Neural progenitor cell (in vitro differentiated cells): ENCODE data around the gene SUPT3H. TPM values are rescaled to one million over a fixed set of nuclear protein-coding genes. Genes with fewer than 3 reads are reported as not detected.

Experiments
- DNase-seq: peaks from one replicate; pipeline ENCODE4 v3.0.0-alpha.2; 2016; ENCODE audit warnings: low spot score
- H2AFZ ChIP-seq: fragments of 200-600 bp; sonication (generic); replicated peaks from 2 replicates; pipeline ENCODE4 v1.6.1; 2016; ENCODE audit warnings: antibody characterized with exemption
- H3F3A ChIP-seq: fragments of 200-600 bp; sonication (generic); 2 replicates; pipeline ENCODE4 v1.6.1; 2016; ENCODE audit warnings: antibody characterized with exemption, low read depth
- H3K27ac ChIP-seq: fragments of 200-600 bp; sonication (generic); 2 replicates; pipeline ENCODE4 v1.5.1; 2016; ENCODE audit warnings: mild to moderate bottlenecking
- H3K27me3 ChIP-seq: fragments of 200-600 bp; sonication (generic); 2 replicates; pipeline ENCODE4 v1.6.1; 2016; ENCODE audit warnings: mild to moderate bottlenecking, moderate library complexity
- H3K36me3 ChIP-seq: fragments of 200-600 bp; sonication (generic); 2 replicates; pipeline ENCODE4 v1.5.1; 2016
- H3K4me1 ChIP-seq: fragments of 200-600 bp; sonication (generic); 2 replicates; pipeline ENCODE4 v1.6.1; 2016; ENCODE audit warnings: mixed run types
- H3K4me2 ChIP-seq: fragments of 200-600 bp; sonication (generic); 2 replicates; pipeline ENCODE4 v1.6.1; 2016
- H3K4me3 ChIP-seq: fragments of 200-600 bp; sonication (generic); 2 replicates; pipeline ENCODE4 v1.5.1; 2016
- H3K79me2 ChIP-seq: fragments of 200-600 bp; sonication (generic); 2 replicates; pipeline ENCODE4 v1.6.1; 2016; ENCODE audit warnings: low read depth
- H3K9ac ChIP-seq: fragments of 200-600 bp; sonication (generic); 2 replicates; pipeline ENCODE4 v1.6.1; 2016
- H3K9me3 ChIP-seq: fragments of 200-600 bp; sonication (generic); 2 replicates; pipeline ENCODE4 v1.5.1; 2016; ENCODE audit warnings: low read depth
- H4K20me1 ChIP-seq: fragments of 200-600 bp; sonication (generic); 2 replicates; pipeline ENCODE4 v1.6.1; 2016; ENCODE audit warnings: low read depth
- H3K27ac Mint-ChIP-seq: 3 replicates; pipeline ENCODE4 v1.8.0; 2021; ENCODE audit warnings: mixed read lengths
- H3K27me3 Mint-ChIP-seq: 2 replicates; pipeline ENCODE4 v1.8.0; 2022; ENCODE audit warnings: low read depth, mild to moderate bottlenecking, inconsistent platforms, moderate library complexity, mixed read lengths; ENCODE audit not compliant: insufficient read depth
- H3K36me3 Mint-ChIP-seq: 3 replicates; pipeline ENCODE4 v1.8.0; 2021; ENCODE audit warnings: mixed read lengths
- H3K4me1 Mint-ChIP-seq: 3 replicates; pipeline ENCODE4 v1.8.0; 2021; ENCODE audit warnings: mixed read lengths
- H3K4me3 Mint-ChIP-seq: 3 replicates; pipeline ENCODE4 v1.8.0; 2021; ENCODE audit warnings: mild to moderate bottlenecking, moderate library complexity, mixed read lengths
- H3K9me3 Mint-ChIP-seq: 3 replicates; pipeline ENCODE4 v1.8.0; 2020; ENCODE audit warnings: mixed read lengths
- EZH2 ChIP-seq: fragments of 200-600 bp; sonication (generic); IDR thresholded peaks from 2 replicates; pipeline ENCODE4 v1.6.1; 2017; ENCODE audit warnings: antibody characterized with exemption, mild to moderate bottlenecking, moderate library complexity
- EZH2phosphoT487 ChIP-seq: fragments of 200-600 bp; sonication (generic); IDR thresholded peaks from 2 replicates; pipeline ENCODE4 v1.6.1; 2017; ENCODE audit warnings: antibody characterized with exemption
- total RNA-seq: library from RNA; depleted of rRNA; stranded (reverse); fragments of >200 nt; gene quantifications from 2 replicates; pipeline ENCODE4 v1.2.3, GENCODE V29; 2015; ENCODE audit warnings: low replicate concordance
- TF ChIP-seq, protein P1 (sequence below): fragments of 200-600 bp; sonication (generic); IDR thresholded peaks from 2 replicates; pipeline ENCODE4 v1.5.1; 2017; ENCODE audit warnings: antibody characterized with exemption, mild to moderate bottlenecking

The SUPT3H gene
- total RNA-seq, 1 donor from 2014 or later = 16.3 TPM

DNA sequence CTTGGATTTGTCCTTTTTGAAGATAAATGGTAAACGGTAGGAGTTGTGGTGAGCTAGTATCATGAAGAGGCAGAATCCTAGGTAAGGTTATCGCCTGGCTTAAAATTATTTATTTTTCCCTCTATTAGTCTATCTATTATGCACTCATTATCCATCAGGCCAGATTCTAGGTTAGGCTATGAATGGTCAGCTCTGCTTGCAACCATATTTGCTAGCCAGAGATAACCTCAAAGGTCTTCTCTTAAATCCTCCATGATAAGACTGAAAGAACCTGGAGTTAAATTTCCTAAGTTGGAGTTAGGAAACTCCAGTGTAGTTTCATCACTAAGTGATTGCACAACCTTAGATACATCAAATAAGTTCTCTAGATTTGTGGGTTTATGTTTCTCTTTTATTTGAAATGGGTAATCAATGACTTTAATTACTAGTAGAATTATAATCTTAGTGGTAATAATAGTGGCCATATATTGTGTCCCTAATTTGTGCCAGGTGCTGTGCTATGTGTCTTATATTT is 351.7 kb downstream of the SUPT3H start:
- H3K4me3 ChIP-seq = no peak overlapping the region
- H3K9me3 ChIP-seq = no peaks in the 10 kb centered on the region
- H3K27ac ChIP-seq = no peak overlapping the region
- no peak overlapping the region for H3K4me2 ChIP-seq
- H2AFZ ChIP-seq = no peak overlapping the region
- no peaks in the 10 kb centered on the region for H3K4me1 Mint-ChIP-seq
- no peaks in the 10 kb centered on the region for H4K20me1 ChIP-seq
- peaks cover 6% of the 10 kb centered on the region for H3K36me3 Mint-ChIP-seq
- peaks cover 10% of the 10 kb centered on the region for H3K9me3 Mint-ChIP-seq
- H3K9ac ChIP-seq = no peak overlapping the region
- H3F3A ChIP-seq = no peaks in the 10 kb centered on the region
- no peak overlapping the region for H3K4me3 Mint-ChIP-seq
- DNase-seq = no peak
- H3K36me3 ChIP-seq = no peaks in the 10 kb centered on the region
- TF ChIP-seq EZH2 (no peak), EZH2phosphoT487 (no peak)
- TF ChIP-seq, protein P1, sequence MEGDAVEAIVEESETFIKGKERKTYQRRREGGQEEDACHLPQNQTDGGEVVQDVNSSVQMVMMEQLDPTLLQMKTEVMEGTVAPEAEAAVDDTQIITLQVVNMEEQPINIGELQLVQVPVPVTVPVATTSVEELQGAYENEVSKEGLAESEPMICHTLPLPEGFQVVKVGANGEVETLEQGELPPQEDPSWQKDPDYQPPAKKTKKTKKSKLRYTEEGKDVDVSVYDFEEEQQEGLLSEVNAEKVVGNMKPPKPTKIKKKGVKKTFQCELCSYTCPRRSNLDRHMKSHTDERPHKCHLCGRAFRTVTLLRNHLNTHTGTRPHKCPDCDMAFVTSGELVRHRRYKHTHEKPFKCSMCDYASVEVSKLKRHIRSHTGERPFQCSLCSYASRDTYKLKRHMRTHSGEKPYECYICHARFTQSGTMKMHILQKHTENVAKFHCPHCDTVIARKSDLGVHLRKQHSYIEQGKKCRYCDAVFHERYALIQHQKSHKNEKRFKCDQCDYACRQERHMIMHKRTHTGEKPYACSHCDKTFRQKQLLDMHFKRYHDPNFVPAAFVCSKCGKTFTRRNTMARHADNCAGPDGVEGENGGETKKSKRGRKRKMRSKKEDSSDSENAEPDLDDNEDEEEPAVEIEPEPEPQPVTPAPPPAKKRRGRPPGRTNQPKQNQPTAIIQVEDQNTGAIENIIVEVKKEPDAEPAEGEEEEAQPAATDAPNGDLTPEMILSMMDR = no peak
- no peaks in the 10 kb centered on the region for H3K79me2 ChIP-seq
- no peaks in the 10 kb centered on the region for H3K4me1 ChIP-seq
- no peaks in the 10 kb centered on the region for H3K27me3 Mint-ChIP-seq
- H3K27me3 ChIP-seq = no peaks in the 10 kb centered on the region
- no peak overlapping the region for H3K27ac Mint-ChIP-seq

DNA sequence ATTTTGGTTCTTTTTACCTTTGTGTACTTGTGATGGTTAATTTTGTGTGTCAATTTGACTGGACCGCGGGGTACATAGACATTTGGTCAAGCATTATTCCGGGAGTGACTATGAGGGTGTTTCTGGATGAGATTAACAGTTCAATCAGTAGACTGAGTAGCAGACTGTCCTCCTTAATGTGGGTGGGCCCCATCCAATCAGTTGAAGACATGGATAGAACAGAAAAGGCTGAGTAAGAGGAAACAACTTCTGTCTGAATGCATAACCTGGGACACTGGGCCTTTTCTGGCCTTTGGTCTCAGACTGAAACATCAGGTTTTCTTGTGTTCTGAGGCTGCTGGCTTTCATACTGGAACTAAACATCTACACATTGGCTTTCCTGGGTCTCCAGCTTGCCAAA is 353.1 kb downstream of the SUPT3H start:
- Histone ChIP-seq H3K9me3 (no peaks in the 10 kb centered on the region), H4K20me1 (no peaks in the 10 kb centered on the region), H3K27ac (no peak overlapping the region), H3K27me3 (no peaks in the 10 kb centered on the region), H3F3A (no peaks in the 10 kb centered on the region), H3K4me1 (no peaks in the 10 kb centered on the region), H3K36me3 (no peaks in the 10 kb centered on the region), H3K4me2 (no peak overlapping the region), H3K79me2 (no peaks in the 10 kb centered on the region), H3K4me3 (no peak overlapping the region), H3K9ac (no peak overlapping the region), H2AFZ (no peak overlapping the region)
- H3K4me1 Mint-ChIP-seq = no peaks in the 10 kb centered on the region
- peaks cover 10% of the 10 kb centered on the region for H3K9me3 Mint-ChIP-seq
- H3K27ac Mint-ChIP-seq = no peak overlapping the region
- no peak for DNase-seq
- peaks cover 6% of the 10 kb centered on the region for H3K36me3 Mint-ChIP-seq
- H3K4me3 Mint-ChIP-seq = no peak overlapping the region
- no peak for TF ChIP-seq EZH2phosphoT487
- TF ChIP-seq, protein P1 = no peak
- no peak for TF ChIP-seq EZH2
- H3K27me3 Mint-ChIP-seq = no peaks in the 10 kb centered on the region

DNA sequence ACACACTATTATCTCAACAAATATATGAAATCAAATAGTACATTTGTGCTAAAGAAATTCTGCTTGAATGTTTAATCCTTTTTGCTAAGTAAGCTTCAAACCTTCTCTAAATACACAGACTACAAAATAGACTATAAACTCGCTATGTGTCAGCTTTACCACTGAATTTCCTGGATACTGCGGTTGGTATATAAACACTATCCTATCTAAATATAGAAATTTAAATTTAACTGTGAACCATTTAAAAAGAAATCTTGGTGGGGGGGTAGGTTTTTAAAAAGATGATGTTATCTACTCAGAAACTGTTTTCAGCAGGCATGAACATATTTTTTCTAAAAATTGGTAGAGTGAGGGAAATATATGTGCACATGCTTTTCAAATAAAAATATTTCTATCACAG is 356.1 kb downstream of the SUPT3H start:
- Histone ChIP-seq H3K27ac (no peak overlapping the region), H2AFZ (no peak overlapping the region), H3K79me2 (no peaks in the 10 kb centered on the region), H4K20me1 (no peaks in the 10 kb centered on the region), H3K27me3 (no peaks in the 10 kb centered on the region), H3F3A (no peaks in the 10 kb centered on the region), H3K9ac (no peak overlapping the region), H3K4me3 (no peak overlapping the region), H3K36me3 (no peaks in the 10 kb centered on the region), H3K9me3 (no peaks in the 10 kb centered on the region), H3K4me1 (no peaks in the 10 kb centered on the region), H3K4me2 (no peak overlapping the region)
- H3K4me1 Mint-ChIP-seq = no peaks in the 10 kb centered on the region
- no peak for TF ChIP-seq EZH2phosphoT487
- TF ChIP-seq, protein P1 = no peak
- no peak for TF ChIP-seq EZH2
- no peaks in the 10 kb centered on the region for H3K36me3 Mint-ChIP-seq
- H3K4me3 Mint-ChIP-seq = no peak overlapping the region
- DNase-seq = no peak
- no peak overlapping the region for H3K27ac Mint-ChIP-seq
- no peaks in the 10 kb centered on the region for H3K27me3 Mint-ChIP-seq
- no peaks in the 10 kb centered on the region for H3K9me3 Mint-ChIP-seq
